Spleen (tissue), 11 donors: ENCODE results near the gene SNRNP48. TPM values are rescaled to one million over a fixed set of nuclear protein-coding genes. Genes with fewer than 3 reads are reported as not detected.

Source experiments
- DNase-seq: peaks from one replicate; pipeline ENCODE4 v3.0.0-alpha.2; 2020
- H3K27ac ChIP-seq, 8 donors: fragments of 200-600 bp; sonication (generic) in 7 of 8; 1 replicate in 4 of 8; 2 replicates in 4 of 8; pipeline versions ENCODE4 v1.5.0 to v1.8.0; 2016 to 2021; ENCODE audit warnings: inconsistent platforms in 4 of 8, mild to moderate bottlenecking in 4 of 8, moderate library complexity in 1 of 8
- H3K27me3 ChIP-seq, 7 donors: fragments of 200-600 bp; sonication (generic) in 6 of 7; replicated peaks in 1 of 7; 1 replicate in 4 of 7; 2 replicates in 3 of 7; pipeline versions ENCODE4 v1.5.0 to v1.8.0; 2016 to 2021; ENCODE audit warnings: inconsistent platforms in 3 of 7, mild to moderate bottlenecking in 1 of 7
- H3K36me3 ChIP-seq, 6 donors: fragments of 200-600 bp; sonication (generic) in 5 of 6; 1 replicate in 4 of 6; 2 replicates in 2 of 6; pipeline versions ENCODE4 v1.5.0 to v1.8.0; 2016 to 2021; ENCODE audit warnings: inconsistent platforms in 2 of 6
- H3K4me1 ChIP-seq, 6 donors: fragments of 200-600 bp; sonication (generic) in 5 of 6; 1 replicate in 3 of 6; 2 replicates in 3 of 6; pipeline versions ENCODE4 v1.5.0 to v1.8.0; 2016 to 2021; ENCODE audit warnings: inconsistent platforms in 3 of 6
- H3K4me3 ChIP-seq, 8 donors: fragments of 200-600 bp; sonication (generic) in 7 of 8; 1 replicate in 4 of 8; 2 replicates in 4 of 8; pipeline versions ENCODE4 v1.5.0 to v1.8.0; 2016 to 2021; ENCODE audit warnings: inconsistent platforms in 4 of 8, mild to moderate bottlenecking in 4 of 8, moderate library complexity in 2 of 8
- H3K9me3 ChIP-seq, 8 donors: fragments of 200-600 bp; sonication (generic) in 7 of 8; 1 replicate in 4 of 8; 2 replicates in 4 of 8; pipeline versions ENCODE4 v1.5.0 to v1.8.0; 2016 to 2021; ENCODE audit warnings: inconsistent platforms in 4 of 8
- POLR2A ChIP-seq, 3 donors: fragments of 450-650 bp; IDR thresholded peaks; one replicate each; pipeline ENCODE4 v1.5.1; 2017; ENCODE audit warnings: antibody characterized with exemption in 3 of 3, mild to moderate bottlenecking in 1 of 3
- POLR2AphosphoS5 ChIP-seq, 3 donors: sonication (generic); formaldehyde crosslinking; IDR thresholded peaks; one replicate each; pipeline ENCODE4 v1.5.1; 2017; ENCODE audit warnings: antibody characterized with exemption in 3 of 3
- WGBS, 5 donors: extraction: QIAGEN DNeasy Blood & Tissue Kit in 3 of 5; methylation state at CpG; one replicate each; pipeline versions ENCODE4 v1.1.5 to v1.1.7; 2013 to 2018; 5-methylcytosine and 5-hydroxymethylcytosine counted together
- intact Hi-C: fragments of 100-400 bp; cut with DNase I; formaldehyde crosslinking; loops from one replicate; pipeline ENCODE4 v1.15.0; 2023; ENCODE audit warnings: low total_unique reads
- polyA plus RNA-seq, 3 donors: library from polyadenylated mRNA; stranded (reverse); fragments of 200-250 nt; gene quantifications; one replicate each; pipeline ENCODE4 v1.2.1, GENCODE V29; 2013
- total RNA-seq, 7 donors: library from RNA; depleted of rRNA in 3 of 7; stranded (reverse); fragments of >200 nt in 3 of 7; fragmentation: NEBNext Ultra II Directional in 4 of 7; extraction: Animal tissue kit (Norgen Biotek cat#: 25700) in 4 of 7; gene quantifications; one replicate each; pipeline versions ENCODE4 v1.1.0 to v1.2.1, GENCODE V29; 2016 to 2021
- TF ChIP-seq, protein P1 (sequence below), 11 experiments: fragments of 200-600 bp in 7 of 11; fragments of 450-650 bp in 4 of 11; sonication (generic) in 4 of 11; IDR thresholded peaks in 8 of 11; conservative IDR thresholded peaks in 3 of 11; 1 replicate in 7 of 11; 2 replicates in 4 of 11; pipeline versions ENCODE4 v1.4.0 to v1.8.0; 2016 to 2021; ENCODE audit warnings: antibody characterized with exemption in 11 of 11, inconsistent platforms in 4 of 11, mild to moderate bottlenecking in 1 of 11
- donor health status: healthy with polysubstance abuse.
- donor health status: DM: no; HTN: no; CAD: no; lungs with moderate emphysema.
- donor health status: DM: no; HTN: no; CAD: no.
- donor health status: Bipolar disorder and iron deficiency.
- donor health status: healthy.
- donor health status: DM: no; HTN: no; CAD: no.
- donor health status: DM: yes; HTN: yes; CAD: no.

SNRNP48 gene
- total and polyA plus RNA-seq, 10 donors = 4.8 to 23.8 (median 14.2) TPM

DNA sequence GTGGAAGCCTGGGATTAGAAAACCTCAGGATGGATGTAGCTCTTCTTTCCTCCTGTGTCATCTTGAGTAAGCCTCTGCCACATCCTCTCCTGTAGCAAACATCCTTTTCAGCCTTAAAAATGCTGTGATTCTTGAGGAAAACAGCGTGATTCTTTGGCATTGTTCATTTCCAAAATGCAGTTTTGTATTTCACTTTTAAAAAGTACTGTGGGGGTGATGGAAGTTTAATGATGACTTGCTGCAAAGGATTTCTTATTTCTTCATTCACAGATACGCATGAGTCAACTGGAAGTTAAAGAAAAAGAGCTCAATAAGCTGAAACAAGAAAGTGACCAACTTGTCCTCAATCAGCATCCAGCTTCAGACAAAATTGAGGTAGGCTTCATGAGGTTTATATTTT, 23.9 kb upstream of the SNRNP48 start:
- TF ChIP-seq POLR2A (IDR thresholded peaks at IDR 0.05) = no peak
- TF ChIP-seq, protein P1, sequence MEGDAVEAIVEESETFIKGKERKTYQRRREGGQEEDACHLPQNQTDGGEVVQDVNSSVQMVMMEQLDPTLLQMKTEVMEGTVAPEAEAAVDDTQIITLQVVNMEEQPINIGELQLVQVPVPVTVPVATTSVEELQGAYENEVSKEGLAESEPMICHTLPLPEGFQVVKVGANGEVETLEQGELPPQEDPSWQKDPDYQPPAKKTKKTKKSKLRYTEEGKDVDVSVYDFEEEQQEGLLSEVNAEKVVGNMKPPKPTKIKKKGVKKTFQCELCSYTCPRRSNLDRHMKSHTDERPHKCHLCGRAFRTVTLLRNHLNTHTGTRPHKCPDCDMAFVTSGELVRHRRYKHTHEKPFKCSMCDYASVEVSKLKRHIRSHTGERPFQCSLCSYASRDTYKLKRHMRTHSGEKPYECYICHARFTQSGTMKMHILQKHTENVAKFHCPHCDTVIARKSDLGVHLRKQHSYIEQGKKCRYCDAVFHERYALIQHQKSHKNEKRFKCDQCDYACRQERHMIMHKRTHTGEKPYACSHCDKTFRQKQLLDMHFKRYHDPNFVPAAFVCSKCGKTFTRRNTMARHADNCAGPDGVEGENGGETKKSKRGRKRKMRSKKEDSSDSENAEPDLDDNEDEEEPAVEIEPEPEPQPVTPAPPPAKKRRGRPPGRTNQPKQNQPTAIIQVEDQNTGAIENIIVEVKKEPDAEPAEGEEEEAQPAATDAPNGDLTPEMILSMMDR (IDR thresholded peaks at IDR 0.05 in 8 of 11, conservative IDR thresholded peaks at IDR 0.05 in 3 of 11) = no peak
- no peak for TF ChIP-seq POLR2AphosphoS5 (IDR thresholded peaks at IDR 0.05)
- Histone ChIP-seq H3K27ac (no peak overlapping the region), H3K36me3 (peaks cover 0 to 57% (median 5%) of the 10 kb centered on the region in 6 donors), H3K4me1 (no peaks in the 10 kb centered on the region), H3K9me3 (no peaks in the 10 kb centered on the region), H3K27me3 (peaks cover 0 to 19% (median 0%) of the 10 kb centered on the region in 7 donors), H3K4me3 (no peak overlapping the region)
- intact Hi-C loops = no loop called here
- no peak for DNase-seq
- 84 to 97% (median 88%) methylated on average over 2 of the region's 2 CpGs for WGBS, 5 donors

DNA sequence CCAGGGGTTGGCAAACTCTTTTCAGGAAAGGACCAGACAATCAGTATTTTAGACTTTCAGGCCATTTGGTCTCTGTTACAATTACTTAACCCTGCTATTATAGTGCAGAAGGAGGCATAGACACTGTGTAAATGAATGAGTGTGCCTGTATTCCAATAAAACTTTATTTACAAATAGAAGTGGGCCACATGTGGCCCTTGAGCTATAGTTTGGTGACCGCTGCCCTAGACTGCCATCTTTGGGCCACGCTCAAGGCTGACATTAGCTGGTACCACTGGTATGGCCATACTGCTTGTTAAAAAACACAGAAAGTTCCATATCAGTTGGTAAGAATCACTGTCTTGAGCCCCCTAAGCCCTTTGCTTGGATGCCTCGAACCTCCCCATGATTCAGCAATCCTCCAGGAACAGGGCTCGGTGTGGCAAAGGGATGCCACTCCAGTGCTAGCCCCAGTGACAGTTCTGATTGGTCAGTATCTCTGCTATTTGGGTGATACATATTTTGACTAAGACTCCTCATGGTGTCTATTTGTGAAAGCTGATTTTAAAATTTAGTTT, 23.3 kb upstream of the SNRNP48 start:
- peaks cover 0 to 63% (median 5%) of the 10 kb centered on the region in 6 donors for H3K36me3 ChIP-seq
- no peak for DNase-seq
- intact Hi-C loops = no loop called here
- TF ChIP-seq, protein P1 (IDR thresholded peaks at IDR 0.05 in 8 of 11, conservative IDR thresholded peaks at IDR 0.05 in 3 of 11) = no peak
- TF ChIP-seq POLR2AphosphoS5 (IDR thresholded peaks at IDR 0.05) (no peak), POLR2A (IDR thresholded peaks at IDR 0.05) (no peak)
- no peaks in the 10 kb centered on the region for H3K9me3 ChIP-seq
- no peak overlapping the region for H3K4me3 ChIP-seq
- peaks cover 0 to 15% (median 0%) of the 10 kb centered on the region in 7 donors for H3K27me3 ChIP-seq
- WGBS, 5 donors = 82 to 91% (median 85%) methylated on average over 4 of the region's 4 CpGs
- H3K4me1 ChIP-seq = no peaks in the 10 kb centered on the region
- H3K27ac ChIP-seq = no peak overlapping the region

DNA sequence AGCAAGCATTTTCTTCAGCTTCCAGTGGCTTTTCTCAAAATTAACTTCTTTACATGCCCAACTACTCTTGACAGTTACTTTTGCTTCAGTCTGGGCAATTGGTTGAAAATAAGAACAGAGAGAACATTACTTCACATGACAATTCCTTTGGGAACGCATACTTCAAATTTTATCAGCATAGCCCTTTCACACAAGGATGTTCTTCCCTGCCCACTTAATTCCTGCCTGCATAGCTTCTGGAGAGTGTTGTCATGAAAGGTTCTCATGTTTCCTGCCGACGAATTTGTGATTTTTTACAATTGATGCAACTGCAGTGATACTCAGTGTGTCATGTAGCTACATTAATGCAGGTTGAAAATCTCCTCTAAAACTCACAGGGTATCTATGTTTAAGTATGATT, 22.0 kb upstream of the SNRNP48 start:
- TF ChIP-seq, protein P1 (IDR thresholded peaks at IDR 0.05 in 8 of 11, conservative IDR thresholded peaks at IDR 0.05 in 3 of 11) = no peak
- TF ChIP-seq POLR2A (IDR thresholded peaks at IDR 0.05) (no peak), POLR2AphosphoS5 (IDR thresholded peaks at IDR 0.05) (no peak)
- 81 to 92% (median 85%) methylated on average over 3 of the region's 3 CpGs for WGBS, 5 donors
- H3K4me3 ChIP-seq = no peak overlapping the region
- H3K4me1 ChIP-seq = no peaks in the 10 kb centered on the region
- DNase-seq = no peak
- H3K27me3 ChIP-seq = peaks cover 0 to 15% (median 0%) of the 10 kb centered on the region in 7 donors
- intact Hi-C loops = no loop called here
- H3K9me3 ChIP-seq = no peaks in the 10 kb centered on the region
- H3K27ac ChIP-seq = no peak overlapping the region
- peaks cover 0 to 77% (median 5%) of the 10 kb centered on the region in 6 donors for H3K36me3 ChIP-seq

DNA sequence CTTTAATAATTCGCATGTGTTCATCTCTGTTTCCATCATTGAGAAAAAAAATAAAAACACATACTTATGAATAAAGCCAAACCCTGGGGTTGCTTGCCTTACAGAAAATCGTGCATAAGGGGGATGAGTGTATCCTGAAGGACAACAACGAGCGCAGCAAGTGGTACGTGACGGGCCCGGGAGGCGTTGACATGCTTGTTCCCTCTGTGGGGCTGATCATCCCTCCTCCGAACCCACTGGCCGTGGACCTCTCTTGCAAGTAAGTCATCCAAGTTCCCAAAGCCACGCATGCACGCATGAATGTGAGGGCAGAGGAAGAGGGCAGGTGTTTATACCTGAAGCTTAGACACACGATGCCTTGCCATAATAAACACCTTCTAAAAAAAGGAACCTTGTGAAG, 20.9 kb upstream of the SNRNP48 start:
- Histone ChIP-seq H3K27me3 (peaks cover 0 to 8% (median 0%) of the 10 kb centered on the region in 7 donors), H3K4me3 (no peak overlapping the region), H3K27ac (no peak overlapping the region), H3K36me3 (peaks cover 0 to 82% (median 5%) of the 10 kb centered on the region in 6 donors), H3K9me3 (no peaks in the 10 kb centered on the region), H3K4me1 (no peaks in the 10 kb centered on the region)
- DNase-seq = no peak
- intact Hi-C loops = no loop called here
- WGBS, 5 donors = 88 to 95% (median 92%) methylated on average over 13 of the region's 13 CpGs
- no peak for TF ChIP-seq POLR2AphosphoS5 (IDR thresholded peaks at IDR 0.05)
- TF ChIP-seq POLR2A (IDR thresholded peaks at IDR 0.05) = no peak
- TF ChIP-seq, protein P1 (IDR thresholded peaks at IDR 0.05 in 8 of 11, conservative IDR thresholded peaks at IDR 0.05 in 3 of 11) = no peak
